ENCODE data around the gene PLAC8L1.

DNA sequence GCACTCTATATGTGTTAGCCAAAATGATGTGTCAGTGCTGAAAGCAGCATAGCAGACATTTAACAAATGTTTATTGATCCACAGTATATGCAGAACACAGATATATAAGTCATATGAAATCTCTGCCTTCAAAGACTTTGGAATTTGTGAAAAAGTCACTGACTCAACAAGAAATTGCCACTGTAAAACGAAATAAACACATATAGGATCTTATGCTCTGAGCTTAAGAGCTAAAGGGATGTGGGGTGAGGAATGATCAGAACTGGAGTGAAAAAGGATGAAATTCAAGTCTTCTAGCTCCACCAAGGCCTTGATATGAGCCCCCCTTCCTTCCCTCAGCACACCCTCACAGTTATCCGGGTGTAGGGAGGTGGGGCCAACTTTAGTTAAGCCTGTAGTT is 49.9 kb downstream of the PLAC8L1 start:
- TF ChIP-seq POLR2AphosphoS5 (IDR thresholded peaks at IDR 0.05) (no peak), POLR2A (IDR thresholded peaks at IDR 0.05) (no peak)
- TF ChIP-seq, protein P1, sequence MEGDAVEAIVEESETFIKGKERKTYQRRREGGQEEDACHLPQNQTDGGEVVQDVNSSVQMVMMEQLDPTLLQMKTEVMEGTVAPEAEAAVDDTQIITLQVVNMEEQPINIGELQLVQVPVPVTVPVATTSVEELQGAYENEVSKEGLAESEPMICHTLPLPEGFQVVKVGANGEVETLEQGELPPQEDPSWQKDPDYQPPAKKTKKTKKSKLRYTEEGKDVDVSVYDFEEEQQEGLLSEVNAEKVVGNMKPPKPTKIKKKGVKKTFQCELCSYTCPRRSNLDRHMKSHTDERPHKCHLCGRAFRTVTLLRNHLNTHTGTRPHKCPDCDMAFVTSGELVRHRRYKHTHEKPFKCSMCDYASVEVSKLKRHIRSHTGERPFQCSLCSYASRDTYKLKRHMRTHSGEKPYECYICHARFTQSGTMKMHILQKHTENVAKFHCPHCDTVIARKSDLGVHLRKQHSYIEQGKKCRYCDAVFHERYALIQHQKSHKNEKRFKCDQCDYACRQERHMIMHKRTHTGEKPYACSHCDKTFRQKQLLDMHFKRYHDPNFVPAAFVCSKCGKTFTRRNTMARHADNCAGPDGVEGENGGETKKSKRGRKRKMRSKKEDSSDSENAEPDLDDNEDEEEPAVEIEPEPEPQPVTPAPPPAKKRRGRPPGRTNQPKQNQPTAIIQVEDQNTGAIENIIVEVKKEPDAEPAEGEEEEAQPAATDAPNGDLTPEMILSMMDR (IDR thresholded peaks at IDR 0.05) = no peak
